WTC11 (cell line): ENCODE results near the gene POMT2. TPM values are rescaled to one million over a fixed set of nuclear protein-coding genes. Genes with fewer than 3 reads are reported as not detected.

Experiments used
- ATAC-seq: fragments of 200-7000 bp; cut with Tn5 transposase; 2 replicates; pipeline ENCODE4 v1.10.0; 2021; ENCODE audit warnings: mild to moderate bottlenecking, moderate library complexity
- CTCF ChIA-PET: fragments of 300-600 bp; sonication (Branson Sonifier 250); formaldehyde crosslinking; loops from one replicate; lab custom pipeline; 2021; ENCODE audit warnings: antibody characterized with exemption; lab: Charles Lee
- POLR2A ChIA-PET: fragments of 350-600 bp; sonication (Branson Sonifier 250); formaldehyde crosslinking; loops from one replicate; lab custom pipeline; 2021; ENCODE audit warnings: antibody characterized with exemption; lab: Charles Lee
- DNase-seq: peaks from one replicate; pipeline ENCODE4 v3.0.0; 2021; ENCODE audit warnings: low spot score
- H3K27ac Mint-ChIP-seq: 2 replicates; pipeline ENCODE4 v1.8.0; 2021; ENCODE audit warnings: mixed read lengths
- H3K27me3 Mint-ChIP-seq: 2 replicates; pipeline ENCODE4 v1.8.0; 2021; ENCODE audit warnings: low read depth, mild to moderate bottlenecking, moderate library complexity, mixed read lengths
- H3K36me3 Mint-ChIP-seq: 2 replicates; pipeline ENCODE4 v1.8.0; 2021; ENCODE audit warnings: mixed read lengths
- H3K4me1 Mint-ChIP-seq: 2 replicates; pipeline ENCODE4 v1.8.0; 2022; ENCODE audit warnings: mixed read lengths
- H3K4me3 Mint-ChIP-seq: 2 replicates; pipeline ENCODE4 v1.8.0; 2021; ENCODE audit warnings: mild to moderate bottlenecking, moderate library complexity, mixed read lengths
- H3K9me3 Mint-ChIP-seq: 2 replicates; pipeline ENCODE4 v1.8.0; 2021; ENCODE audit warnings: mixed read lengths
- AR ChIP-seq: fragments of 250-450 bp; sonication (Bioruptor Pico); IDR thresholded peaks from 2 replicates; pipeline ENCODE4 v1.9.0; 2021; ENCODE audit warnings: mild to moderate bottlenecking
- CBFB ChIP-seq: sonication (generic); formaldehyde crosslinking; IDR thresholded peaks from 2 replicates; pipeline ENCODE4 v1.8.1; 2022; ENCODE audit warnings: mild to moderate bottlenecking, low read depth, missing genetic modification reagents
- CREB1 ChIP-seq: sonication (generic); formaldehyde crosslinking; IDR thresholded peaks from 2 replicates; pipeline ENCODE4 v1.8.0; 2023; ENCODE audit warnings: mild to moderate bottlenecking, missing genetic modification reagents
- ELF4 ChIP-seq: sonication (generic); formaldehyde crosslinking; IDR thresholded peaks from 2 replicates; pipeline ENCODE4 v1.8.1; 2022; ENCODE audit warnings: low read depth, mild to moderate bottlenecking, moderate library complexity, missing genetic modification reagents
- FOXJ3 ChIP-seq: sonication (generic); formaldehyde crosslinking; IDR thresholded peaks from 2 replicates; pipeline ENCODE4 v1.9.0; 2021; ENCODE audit warnings: missing genetic modification reagents, mild to moderate bottlenecking, borderline replicate concordance
- FOXP4 ChIP-seq: sonication (generic); formaldehyde crosslinking; IDR thresholded peaks from 2 replicates; pipeline ENCODE4 v1.8.0; 2022; ENCODE audit warnings: mild to moderate bottlenecking, missing genetic modification reagents
- GABPB1 ChIP-seq: sonication (generic); formaldehyde crosslinking; IDR thresholded peaks from 2 replicates; pipeline ENCODE4 v1.8.1; 2023; ENCODE audit warnings: mild to moderate bottlenecking, missing genetic modification reagents
- HMGA2 ChIP-seq: fragments of 250-450 bp; sonication (Bioruptor Pico); IDR thresholded peaks from 2 replicates; pipeline ENCODE4 v1.4.0; 2021; ENCODE audit warnings: mild to moderate bottlenecking, moderate library complexity
- NFATC4 ChIP-seq: fragments of 250-450 bp; sonication (Bioruptor Pico); IDR thresholded peaks from 2 replicates; pipeline ENCODE4 v1.9.0; 2021; ENCODE audit warnings: mild to moderate bottlenecking
- PREB ChIP-seq: sonication (generic); formaldehyde crosslinking; IDR thresholded peaks from 2 replicates; pipeline ENCODE4 v1.8.1; 2022; ENCODE audit warnings: mild to moderate bottlenecking, missing genetic modification reagents, moderate library complexity, borderline replicate concordance
- PRRX2 ChIP-seq: fragments of 250-450 bp; sonication (Bioruptor Pico); IDR thresholded peaks from 2 replicates; pipeline ENCODE4 v1.8.0; 2021; ENCODE audit warnings: mild to moderate bottlenecking
- RELA ChIP-seq: sonication (generic); formaldehyde crosslinking; IDR thresholded peaks from 2 replicates; pipeline ENCODE4 v1.8.1; 2022; ENCODE audit warnings: missing genetic modification reagents, mild to moderate bottlenecking, borderline replicate concordance
- STAT6 ChIP-seq: sonication (generic); formaldehyde crosslinking; conservative IDR thresholded peaks from 2 replicates; pipeline ENCODE4 v1.8.1; 2023; ENCODE audit warnings: mild to moderate bottlenecking, low read depth, missing genetic modification reagents, moderate library complexity
- USF1 ChIP-seq: sonication (generic); formaldehyde crosslinking; IDR thresholded peaks from 2 replicates; pipeline ENCODE4 v1.8.0; 2022; ENCODE audit warnings: mild to moderate bottlenecking, missing genetic modification reagents
- ZNF317 ChIP-seq: sonication (generic); formaldehyde crosslinking; IDR thresholded peaks from 2 replicates; pipeline ENCODE4 v1.8.1; 2023; ENCODE audit warnings: low read depth, mild to moderate bottlenecking, moderate library complexity, missing genetic modification reagents, borderline replicate concordance
- ZNF423 ChIP-seq: fragments of 250-450 bp; sonication (Bioruptor Pico); IDR thresholded peaks from 2 replicates; pipeline ENCODE4 v2.1.2; 2022; ENCODE audit warnings: mild to moderate bottlenecking, moderate library complexity
- total RNA-seq: library from RNA; stranded (reverse); gene quantifications from 3 replicates; pipeline ENCODE4 v1.2.3, GENCODE V29; 2021

POMT2 gene
- total RNA-seq, 1 experiment from 2014 or later = 38.7 TPM

- TF ChIP-seq FOXP4 (no peak), AR (no peak), NFATC4 (CRISPR knock-in tag) (no peak), PRRX2 (no peak)
Measured at GRCh38 chr14:77260199-77260598, 60.5 kb downstream of the POMT2 start (continued).

GRCh38 chr14:77259025-77259715, 61.5 kb downstream of the POMT2 start:
- 0 out of 2 replicates have a peak, but pooled peaks cover 2% of the 10 kb centered on the region for H3K4me1 Mint-ChIP-seq
- DNase-seq (no peak), ATAC-seq (no peak)
- H3K4me3 Mint-ChIP-seq = no peak overlapping the region
- CTCF ChIA-PET = interaction anchor here (0.6 to 1.4 kb wide), 2 partner anchors 19 to 117 kb away, joined by 3 read pairs; partner anchors contain the start of gene ZDHHC22
- no peaks in the 10 kb centered on the region for H3K9me3 Mint-ChIP-seq
- POLR2A ChIA-PET = no interaction called here
- no peaks in the 10 kb centered on the region for H3K36me3 Mint-ChIP-seq
- H3K27ac Mint-ChIP-seq = no peak overlapping the region
- TF ChIP-seq PREB (CRISPR knock-in tag) (no peak), GABPB1 (no peak), STAT6 (CRISPR knock-in tag) (no peak), HMGA2 (CRISPR knock-in tag) (no peak), CBFB (no peak), RELA (CRISPR knock-in tag) (no peak), ELF4 (CRISPR knock-in tag) (no peak), CREB1 (CRISPR knock-in tag) (no peak), ZNF317 (CRISPR knock-in tag) (no peak), USF1 (CRISPR knock-in tag) (no peak), FOXJ3 (CRISPR knock-in tag) (no peak), ZNF423 (CRISPR knock-in tag) (no peak)
- H3K27me3 Mint-ChIP-seq = no peaks in the 10 kb centered on the region
